ENCODE measurements around the gene IL22RA2.

Gene IL22RA2

GRCh38 chr6:137126875-137127485, 46.5 kb downstream of the IL22RA2 start:
- peaks cover 0 to 7% (median 2%) of the 10 kb centered on the region in 5 experiments for H3K27me3 ChIP-seq (replicated peaks in 2 of 5; ENCODE audit: control insufficient read depth in 4 of 5, insufficient read depth in 5 of 5, low read length in 4 of 5)
- H3K36me3 ChIP-seq (ENCODE audit: control insufficient read depth in 4 of 4, insufficient read depth in 4 of 4, low read length in 3 of 4): no peaks in the 10 kb centered on the region
- no peak overlapping the region for H3K4me3 ChIP-seq (ENCODE audit: control insufficient read depth in 1 of 7, extremely low read depth in 1 of 7, insufficient read depth in 4 of 7, low read depth in 2 of 7, low read length in 6 of 7)
- WGBS (ENCODE audit: insufficient coverage): no CpG with 5 or more reads among the region's 2 CpGs
- H3K27ac ChIP-seq (ENCODE audit: insufficient read depth in 1 of 2, low read depth in 1 of 2, low read length in 2 of 2, poor library complexity in 1 of 2, severe bottlenecking in 2 of 2): no peak overlapping the region
- POLR2A ChIA-PET: no interaction called here
- CTCF ChIA-PET: no interaction called here
- no peaks in the 10 kb centered on the region for H3K4me1 ChIP-seq (ENCODE audit: control extremely low read depth in 1 of 4, control insufficient read depth in 4 of 4, insufficient read depth in 4 of 4, low read length in 3 of 4)
- H3K9me3 ChIP-seq (ENCODE audit: control extremely low read depth in 1 of 5, control insufficient read depth in 4 of 5, insufficient read depth in 2 of 5, low read depth in 1 of 5, low read length in 4 of 5): peaks cover 0 to 11% (median 0%) of the 10 kb centered on the region in 5 experiments
- DNase-seq: no peak

- ChIA-PET CTCF (no interaction called here), POLR2A (no interaction called here)
- 95% methylated on average over 2 of the region's 2 CpGs for WGBS (ENCODE audit: insufficient coverage)
- Histone ChIP-seq H3K27ac (ENCODE audit: insufficient read depth in 1 of 2, low read depth in 1 of 2, low read length in 2 of 2, poor library complexity in 1 of 2, severe bottlenecking in 2 of 2) (no peak overlapping the region), H3K4me1 (ENCODE audit: control extremely low read depth in 1 of 4, control insufficient read depth in 4 of 4, insufficient read depth in 4 of 4, low read length in 3 of 4) (no peaks in the 10 kb centered on the region), H3K27me3 (replicated peaks in 2 of 5; ENCODE audit: control insufficient read depth in 4 of 5, insufficient read depth in 5 of 5, low read length in 4 of 5) (peaks cover 0 to 2% (median 0%) of the 10 kb centered on the region in 5 experiments), H3K4me3 (ENCODE audit: control insufficient read depth in 1 of 7, extremely low read depth in 1 of 7, insufficient read depth in 4 of 7, low read depth in 2 of 7, low read length in 6 of 7) (no peak overlapping the region), H3K9me3 (ENCODE audit: control extremely low read depth in 1 of 5, control insufficient read depth in 4 of 5, insufficient read depth in 2 of 5, low read depth in 1 of 5, low read length in 4 of 5) (peaks cover 0 to 31% (median 7%) of the 10 kb centered on the region in 5 experiments), H3K36me3 (ENCODE audit: control insufficient read depth in 4 of 4, insufficient read depth in 4 of 4, low read length in 3 of 4) (no peaks in the 10 kb centered on the region)
- no peak for DNase-seq
Observed at GRCh38 chr6:137123078-137123477, 50.4 kb downstream of the IL22RA2 start.

GRCh38 chr6:137122612-137123011, 50.8 kb downstream of the IL22RA2 start:
- no peaks in the 10 kb centered on the region for H3K4me1 ChIP-seq (ENCODE audit: control extremely low read depth in 1 of 4, control insufficient read depth in 4 of 4, insufficient read depth in 4 of 4, low read length in 3 of 4)
- no peaks in the 10 kb centered on the region for H3K36me3 ChIP-seq (ENCODE audit: control insufficient read depth in 4 of 4, insufficient read depth in 4 of 4, low read length in 3 of 4)
- peaks cover 0 to 2% (median 0%) of the 10 kb centered on the region in 5 experiments for H3K27me3 ChIP-seq (replicated peaks in 2 of 5; ENCODE audit: control insufficient read depth in 4 of 5, insufficient read depth in 5 of 5, low read length in 4 of 5)
- peaks cover 0 to 32% (median 7%) of the 10 kb centered on the region in 5 experiments for H3K9me3 ChIP-seq (ENCODE audit: control extremely low read depth in 1 of 5, control insufficient read depth in 4 of 5, insufficient read depth in 2 of 5, low read depth in 1 of 5, low read length in 4 of 5)
- WGBS (ENCODE audit: insufficient coverage): 87% methylated on average over 3 of the region's 4 CpGs
- ChIA-PET CTCF (no interaction called here), POLR2A (no interaction called here)
- no peak for DNase-seq
- no peak overlapping the region for H3K27ac ChIP-seq (ENCODE audit: insufficient read depth in 1 of 2, low read depth in 1 of 2, low read length in 2 of 2, poor library complexity in 1 of 2, severe bottlenecking in 2 of 2)
- no peak overlapping the region for H3K4me3 ChIP-seq (ENCODE audit: control insufficient read depth in 1 of 7, extremely low read depth in 1 of 7, insufficient read depth in 4 of 7, low read depth in 2 of 7, low read length in 6 of 7)

GRCh38 chr6:137121401-137121997, 51.9 kb downstream of the IL22RA2 start:
- no CpG with 5 or more reads among the region's 2 CpGs for WGBS (ENCODE audit: insufficient coverage)
- no peaks in the 10 kb centered on the region for H3K4me1 ChIP-seq (ENCODE audit: control extremely low read depth in 1 of 4, control insufficient read depth in 4 of 4, insufficient read depth in 4 of 4, low read length in 3 of 4)
- CTCF ChIA-PET: no interaction called here
- H3K27ac ChIP-seq (ENCODE audit: insufficient read depth in 1 of 2, low read depth in 1 of 2, low read length in 2 of 2, poor library complexity in 1 of 2, severe bottlenecking in 2 of 2): no peak overlapping the region
- no peaks in the 10 kb centered on the region for H3K36me3 ChIP-seq (ENCODE audit: control insufficient read depth in 4 of 4, insufficient read depth in 4 of 4, low read length in 3 of 4)
- no peaks in the 10 kb centered on the region for H3K27me3 ChIP-seq (replicated peaks in 2 of 5; ENCODE audit: control insufficient read depth in 4 of 5, insufficient read depth in 5 of 5, low read length in 4 of 5)
- peaks cover 0 to 32% (median 7%) of the 10 kb centered on the region in 5 experiments for H3K9me3 ChIP-seq (ENCODE audit: control extremely low read depth in 1 of 5, control insufficient read depth in 4 of 5, insufficient read depth in 2 of 5, low read depth in 1 of 5, low read length in 4 of 5)
- no peak for DNase-seq
- no peak overlapping the region for H3K4me3 ChIP-seq (ENCODE audit: control insufficient read depth in 1 of 7, extremely low read depth in 1 of 7, insufficient read depth in 4 of 7, low read depth in 2 of 7, low read length in 6 of 7)
- POLR2A ChIA-PET: no interaction called here

- Histone ChIP-seq H3K36me3 (ENCODE audit: control insufficient read depth in 4 of 4, insufficient read depth in 4 of 4, low read length in 3 of 4) (no peaks in the 10 kb centered on the region), H3K9me3 (ENCODE audit: control extremely low read depth in 1 of 5, control insufficient read depth in 4 of 5, insufficient read depth in 2 of 5, low read depth in 1 of 5, low read length in 4 of 5) (peaks cover 0 to 32% (median 7%) of the 10 kb centered on the region in 5 experiments), H3K4me1 (ENCODE audit: control extremely low read depth in 1 of 4, control insufficient read depth in 4 of 4, insufficient read depth in 4 of 4, low read length in 3 of 4) (no peaks in the 10 kb centered on the region), H3K4me3 (ENCODE audit: control insufficient read depth in 1 of 7, extremely low read depth in 1 of 7, insufficient read depth in 4 of 7, low read depth in 2 of 7, low read length in 6 of 7) (no peak overlapping the region), H3K27ac (ENCODE audit: insufficient read depth in 1 of 2, low read depth in 1 of 2, low read length in 2 of 2, poor library complexity in 1 of 2, severe bottlenecking in 2 of 2) (no peak overlapping the region), H3K27me3 (replicated peaks in 2 of 5; ENCODE audit: control insufficient read depth in 4 of 5, insufficient read depth in 5 of 5, low read length in 4 of 5) (no peaks in the 10 kb centered on the region)
- DNase-seq: no peak
- CTCF ChIA-PET: interaction anchor here (0.5 kb wide), 1 partner anchor 504 kb away, joined by 4 read pairs; no protein-coding TSS in a partner anchor
- POLR2A ChIA-PET: no interaction called here
Observed at GRCh38 chr6:137120748-137121147, 52.7 kb downstream of the IL22RA2 start.

- Histone ChIP-seq H3K9me3 (ENCODE audit: control extremely low read depth in 1 of 5, control insufficient read depth in 4 of 5, insufficient read depth in 2 of 5, low read depth in 1 of 5, low read length in 4 of 5) (peaks cover 0 to 27% (median 7%) of the 10 kb centered on the region in 5 experiments), H3K27ac (ENCODE audit: insufficient read depth in 1 of 2, low read depth in 1 of 2, low read length in 2 of 2, poor library complexity in 1 of 2, severe bottlenecking in 2 of 2) (no peak overlapping the region), H3K4me3 (ENCODE audit: control insufficient read depth in 1 of 7, extremely low read depth in 1 of 7, insufficient read depth in 4 of 7, low read depth in 2 of 7, low read length in 6 of 7) (no peak overlapping the region), H3K4me1 (ENCODE audit: control extremely low read depth in 1 of 4, control insufficient read depth in 4 of 4, insufficient read depth in 4 of 4, low read length in 3 of 4) (no peaks in the 10 kb centered on the region), H3K27me3 (replicated peaks in 2 of 5; ENCODE audit: control insufficient read depth in 4 of 5, insufficient read depth in 5 of 5, low read length in 4 of 5) (no peaks in the 10 kb centered on the region), H3K36me3 (ENCODE audit: control insufficient read depth in 4 of 4, insufficient read depth in 4 of 4, low read length in 3 of 4) (no peaks in the 10 kb centered on the region)
- WGBS (ENCODE audit: insufficient coverage): 94% methylated on average over 2 of the region's 4 CpGs
- POLR2A ChIA-PET: no interaction called here
- DNase-seq: no peak
- CTCF ChIA-PET: interaction anchor here (1.3 kb wide), 1 partner anchor 18 kb away, joined by 3 read pairs; no protein-coding TSS in a partner anchor
Observed at GRCh38 chr6:137119196-137120104, 54.0 kb downstream of the IL22RA2 start.

GRCh38 chr6:137117581-137117980, 55.9 kb downstream of the IL22RA2 start:
- Histone ChIP-seq H3K27me3 (replicated peaks in 2 of 5; ENCODE audit: control insufficient read depth in 4 of 5, insufficient read depth in 5 of 5, low read length in 4 of 5) (no peaks in the 10 kb centered on the region), H3K27ac (ENCODE audit: insufficient read depth in 1 of 2, low read depth in 1 of 2, low read length in 2 of 2, poor library complexity in 1 of 2, severe bottlenecking in 2 of 2) (no peak overlapping the region), H3K36me3 (ENCODE audit: control insufficient read depth in 4 of 4, insufficient read depth in 4 of 4, low read length in 3 of 4) (no peaks in the 10 kb centered on the region), H3K9me3 (ENCODE audit: control extremely low read depth in 1 of 5, control insufficient read depth in 4 of 5, insufficient read depth in 2 of 5, low read depth in 1 of 5, low read length in 4 of 5) (peaks cover 0 to 27% (median 7%) of the 10 kb centered on the region in 5 experiments), H3K4me3 (ENCODE audit: control insufficient read depth in 1 of 7, extremely low read depth in 1 of 7, insufficient read depth in 4 of 7, low read depth in 2 of 7, low read length in 6 of 7) (no peak overlapping the region), H3K4me1 (ENCODE audit: control extremely low read depth in 1 of 4, control insufficient read depth in 4 of 4, insufficient read depth in 4 of 4, low read length in 3 of 4) (no peaks in the 10 kb centered on the region)
- ChIA-PET POLR2A (no interaction called here), CTCF (interaction anchor here (1.4 kb wide), 1 partner anchor 15 kb away, joined by 3 read pairs; no protein-coding TSS in a partner anchor)
- no peak for DNase-seq
- WGBS (ENCODE audit: insufficient coverage): 100% methylated on average over 1 of the region's 2 CpGs

All from common myeloid progenitor, CD34-positive (primary cell).